Lower lobe of right lung (tissue), 2 donors: ENCODE measurements around the gene CCDC142. TPM values are rescaled to one million over a fixed set of nuclear protein-coding genes. Genes with fewer than 3 reads are reported as not detected.

Source experiments
- ATAC-seq, 2 donors: fragments of 200-7000 bp; cut with Tn5 transposase; one replicate each; pipeline ENCODE4 v1.9.1; 2020 to 2022; ENCODE audit warnings: mild to moderate bottlenecking in 2 of 2, moderate library complexity in 2 of 2
- DNase-seq: peaks from one replicate; pipeline ENCODE4 v3.0.0-alpha.2; 2020
- H3K27ac ChIP-seq: fragments of 200-600 bp; one replicate; pipeline ENCODE4 v1.8.0; 2022
- H3K27me3 ChIP-seq: fragments of 200-600 bp; one replicate; pipeline ENCODE4 v1.8.0; 2022; ENCODE audit warnings: low read depth
- H3K36me3 ChIP-seq: fragments of 200-600 bp; one replicate; pipeline ENCODE4 v1.8.0; 2022; ENCODE audit warnings: mild to moderate bottlenecking
- H3K4me1 ChIP-seq: fragments of 200-600 bp; one replicate; pipeline ENCODE4 v1.8.0; 2022
- H3K4me3 ChIP-seq: fragments of 200-600 bp; one replicate; pipeline ENCODE4 v1.8.0; 2022; ENCODE audit warnings: mild to moderate bottlenecking
- H3K9me3 ChIP-seq: fragments of 200-600 bp; one replicate; pipeline ENCODE4 v1.8.0; 2022
- CTCF ChIP-seq: fragments of 200-600 bp; IDR thresholded peaks from one replicate; pipeline ENCODE4 v1.8.0; 2022; ENCODE audit warnings: antibody characterized with exemption, mild to moderate bottlenecking
- intact Hi-C: fragments of 100-400 bp; cut with DNase I; formaldehyde crosslinking; loops from one replicate; pipeline ENCODE4 v1.11.0; 2022
- total RNA-seq: library from RNA; stranded (reverse); fragmentation: NEBNext Ultra II Directional; extraction: Animal tissue kit (Norgen Biotek cat#: 25700); gene quantifications from one replicate; pipeline ENCODE4 v1.2.1, GENCODE V29; 2021
- donor health status: DM: no; HTN: yes; CAD: no; lungs with severe emphysema.

CCDC142 gene
- total RNA-seq, 1 donor from 2014 or later: 20.2 TPM

GRCh38 chr2:74515981-74516633 lies 33.3 kb upstream of the CCDC142 start:
- peak overlapping the region; percentile 47 for H3K4me3 ChIP-seq
- no peaks in the 10 kb centered on the region for H3K9me3 ChIP-seq
- no peaks in the 10 kb centered on the region for H3K36me3 ChIP-seq
- peak; percentile 74 for DNase-seq
- TF ChIP-seq CTCF: no peak
- peak; percentile 79 to 87 for ATAC-seq
- intact Hi-C loops: no loop called here
- peaks cover 97% of the 10 kb centered on the region for H3K27me3 ChIP-seq
- no peak overlapping the region for H3K27ac ChIP-seq
- peaks cover 31% of the 10 kb centered on the region for H3K4me1 ChIP-seq

- H3K4me1 ChIP-seq: peaks cover 31% of the 10 kb centered on the region
- DNase-seq: no peak
- peak overlapping the region; percentile 47 for H3K4me3 ChIP-seq
- TF ChIP-seq CTCF: no peak
- intact Hi-C loops: no loop called here
- H3K27me3 ChIP-seq: peaks cover 98% of the 10 kb centered on the region
- H3K9me3 ChIP-seq: no peaks in the 10 kb centered on the region
- H3K27ac ChIP-seq: no peak overlapping the region
- ATAC-seq: peak; percentile 49 to 56
- H3K36me3 ChIP-seq: no peaks in the 10 kb centered on the region
Observed at GRCh38 chr2:74515271-74515980, 32.6 kb upstream of the CCDC142 start.

GRCh38 chr2:74514368-74515270 lies 31.8 kb upstream of the CCDC142 start, which contains the start of gene TLX2:
TSS of gene TLX2 (plus strand) at chr2:74514450. CDS start at chr2:74514807, 357 bp downstream.
- no peak within 1 kb of the TSS for H3K27ac ChIP-seq
- no peaks in the 10 kb centered on the region for H3K36me3 ChIP-seq
- no peak for ATAC-seq
- H3K27me3 ChIP-seq: peaks cover 99% of the 10 kb centered on the region
- TF ChIP-seq CTCF: no peak
- intact Hi-C loops: no loop called here
- no peak for DNase-seq
- H3K4me1 ChIP-seq: peaks cover 31% of the 10 kb centered on the region
- peak within 1 kb of the TSS; percentile 47 for H3K4me3 ChIP-seq
- no peaks in the 10 kb centered on the region for H3K9me3 ChIP-seq

GRCh38 chr2:74513605-74514367 lies 31.0 kb upstream of the CCDC142 start:
- ATAC-seq: no peak
- intact Hi-C loops: no loop called here
- TF ChIP-seq CTCF: no peak
- Histone ChIP-seq H3K9me3 (no peaks in the 10 kb centered on the region), H3K4me1 (peaks cover 31% of the 10 kb centered on the region), H3K27ac (no peak overlapping the region), H3K36me3 (no peaks in the 10 kb centered on the region), H3K27me3 (peaks cover 92% of the 10 kb centered on the region), H3K4me3 (no peak overlapping the region)
- DNase-seq: no peak
